ENCODE data around the gene VWDE. TPM values are rescaled to one million over a fixed set of nuclear protein-coding genes. Genes with fewer than 3 reads are reported as not detected.

Gene VWDE
- total and polyA plus RNA-seq, 2 of the 8 experiments (the other 6 are each of a cell fraction or from before 2014, with no cell fraction given): 11.0 to 21.2 TPM

GRCh38 chr7:12289996-12290395, 113.7 kb downstream of the VWDE start:
- no peak overlapping the region for H3K14ac ChIP-seq (ENCODE audit: insufficient read length)
- no peaks in the 10 kb centered on the region for H3K4me1 ChIP-seq (replicated peaks in 1 of 4; ENCODE audit: control insufficient read depth in 3 of 4, insufficient read depth in 4 of 4, low read length in 3 of 4)
- H3K23ac ChIP-seq (ENCODE audit: insufficient read length): no peak overlapping the region
- H3K27ac ChIP-seq (ENCODE audit: low read depth, low read length): no peak overlapping the region
- H3K36me3 ChIP-seq (ENCODE audit: control insufficient read depth in 2 of 4, insufficient read depth in 4 of 4, low read length in 3 of 4): no peaks in the 10 kb centered on the region; a peak in 1 of 8 replicates
- H3K23me2 ChIP-seq (ENCODE audit: low read depth, low read length): no peaks in the 10 kb centered on the region
- no peak overlapping the region for H4K5ac ChIP-seq (ENCODE audit: insufficient read length, low read depth, low read length)
- H3K9me3 ChIP-seq (ENCODE audit: insufficient read depth in 2 of 2, low read depth in 1 of 2, low read length in 1 of 2): peaks cover 12 to 24% of the 10 kb centered on the region in 2 experiments; a peak in 3 of 4 replicates
- ChIA-PET POLR2A (ENCODE audit: partially characterized antibody) (no interaction called here), CTCF (ENCODE audit: partially characterized antibody) (interaction anchor here (0.7 to 1.4 kb wide), 5 partner anchors 9 to 359 kb away, joined by 3 to 5 read pairs (median 3); no protein-coding TSS in a partner anchor)
- H3K4me3 ChIP-seq (ENCODE audit: extremely low read depth in 1 of 4, insufficient read depth in 2 of 4, low read depth in 3 of 4, low read length in 4 of 4): no peak overlapping the region
- no peak overlapping the region for H2BK12ac ChIP-seq (ENCODE audit: low read depth, low read length)
- no peaks in the 10 kb centered on the region for H4K20me1 ChIP-seq (replicated peaks in 1 of 2; ENCODE audit: control insufficient read depth in 1 of 2, insufficient read depth in 2 of 2, low read length in 2 of 2)
- H4K8ac ChIP-seq (ENCODE audit: extremely low read depth, insufficient read depth, low read length): no peak overlapping the region
- H3K79me1 ChIP-seq (ENCODE audit: low read depth, low read length): no peaks in the 10 kb centered on the region
- H2BK5ac ChIP-seq (ENCODE audit: low read depth, low read length): no peak overlapping the region
- no peak overlapping the region for H2BK20ac ChIP-seq (ENCODE audit: low read length)
- no peak overlapping the region for H3K18ac ChIP-seq (ENCODE audit: extremely low read depth, low read length)
- no peak overlapping the region for H2AK5ac ChIP-seq (ENCODE audit: low read depth, low read length)
- H2AFZ ChIP-seq (ENCODE audit: low read length): no peak overlapping the region
- no peaks in the 10 kb centered on the region for H3K27me3 ChIP-seq (replicated peaks in 1 of 4; ENCODE audit: control insufficient read depth in 3 of 4, extremely low read depth in 1 of 4, insufficient read depth in 3 of 4, low read length in 3 of 4)
- no peak overlapping the region for H3K56ac ChIP-seq (replicated peaks; ENCODE audit: insufficient read length, low read depth, low read length)
- FAIRE-seq (no peak), DNase-seq (ENCODE audit: low read depth in 1 of 2, low spot score in 2 of 2) (no peak)
- no peak overlapping the region for H2BK120ac ChIP-seq (replicated peaks; ENCODE audit: low read depth, low read length)
- no peak overlapping the region for H2BK15ac ChIP-seq (ENCODE audit: low read length)
- no peak overlapping the region for H4K91ac ChIP-seq (replicated peaks; ENCODE audit: insufficient read length, low read length)
- no peak overlapping the region for H3K4ac ChIP-seq (replicated peaks; ENCODE audit: insufficient read length, low read depth, low read length)
- no peak overlapping the region for H3K4me2 ChIP-seq (ENCODE audit: insufficient read depth in 1 of 2, low read depth in 2 of 2, low read length in 2 of 2)
- H3K79me2 ChIP-seq (ENCODE audit: control insufficient read depth in 1 of 2, insufficient read depth in 2 of 2, low read length in 2 of 2): no peaks in the 10 kb centered on the region
- WGBS, 2 experiments (ENCODE audit: extremely low coverage in 1 of 2, insufficient coverage in 1 of 2, insufficient read length in 1 of 2, insufficient replicate concordance in 2 of 2, low coverage in 1 of 2, low lambda C conversion rate in 2 of 2, missing lambda C conversion rate in 1 of 2): 88% methylated on average over 6 of the region's 6 CpGs; no CpG with 5 or more reads in 1 of the 2 experiments
- H3K9ac ChIP-seq (replicated peaks in 1 of 4; ENCODE audit: extremely low read depth in 1 of 4, low read depth in 3 of 4, low read length in 3 of 4): no peak overlapping the region
- no peak for TF ChIP-seq GABPA (IDR thresholded peaks at IDR 0.05; ENCODE audit: borderline replicate concordance, insufficient read depth, low read length)
- TF ChIP-seq USF2 (IDR thresholded peaks at IDR 0.05; ENCODE audit: low read length): no peak
- no peak for TF ChIP-seq KDM4A (IDR thresholded peaks at IDR 0.05; ENCODE audit: low read depth, low read length, severe bottlenecking)
- no peak for TF ChIP-seq RNF2 (IDR thresholded peaks at IDR 0.05; ENCODE audit: borderline replicate concordance, low read depth, low read length, missing control alignments, poor library complexity, severe bottlenecking)
- no peak for TF ChIP-seq SRF (IDR thresholded peaks at IDR 0.05; ENCODE audit: low read depth, low read length)
- no peak for TF ChIP-seq SP2 (IDR thresholded peaks at IDR 0.05; ENCODE audit: low read length)
- TF ChIP-seq E2F6 (IDR thresholded peaks at IDR 0.05): no peak
- no peak for TF ChIP-seq CHD1 (IDR thresholded peaks at IDR 0.05; ENCODE audit: low read depth, low read length)
- no peak for TF ChIP-seq SAP30 (IDR thresholded peaks at IDR 0.05; ENCODE audit: insufficient read depth, insufficient replicate concordance, low read length)
- no peak for TF ChIP-seq SIX5 (IDR thresholded peaks at IDR 0.05; ENCODE audit: low read depth, low read length)
- no peak for TF ChIP-seq YY1 (IDR thresholded peaks at IDR 0.05; ENCODE audit: low read depth, low read length)
- no peak for TF ChIP-seq JUND (IDR thresholded peaks at IDR 0.05; ENCODE audit: low read length)
- no peak for TF ChIP-seq TCF12 (IDR thresholded peaks at IDR 0.05; ENCODE audit: low read depth, low read length)

Data from H1 (cell line).